ENCODE data around the gene RNU6-9. TPM values are rescaled to one million over a fixed set of nuclear protein-coding genes. Genes with fewer than 3 reads are reported as not detected.

The RNU6-9 gene
- total RNA-seq, 1 donor from 2014 or later: not detected

DNA sequence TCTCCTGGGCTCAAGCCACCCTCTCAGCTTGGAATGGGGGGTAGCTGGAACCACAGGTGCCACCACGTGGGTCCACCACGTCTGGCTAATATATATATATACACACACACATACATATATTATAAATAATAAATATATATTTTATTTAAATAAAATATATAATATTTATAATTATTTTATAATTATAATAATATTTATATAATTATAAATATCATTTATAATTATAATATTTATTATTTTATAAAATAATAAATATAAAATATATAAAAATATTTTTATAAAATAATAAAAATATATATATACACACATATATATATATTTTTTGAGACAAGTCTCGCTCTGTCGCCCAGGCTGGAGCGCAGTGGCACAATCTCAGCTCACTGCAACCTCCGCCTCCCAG, 38.7 kb upstream of the RNU6-9 start:
- Mint-ChIP-seq H3K4me1 (no peaks in the 10 kb centered on the region), H3K4me3 (no peak overlapping the region), H3K27me3 (ENCODE audit: low read depth) (peaks cover 27% of the 10 kb centered on the region), H3K9me3 (no peaks in the 10 kb centered on the region), H3K36me3 (ENCODE audit: low read depth) (no peaks in the 10 kb centered on the region), H3K27ac (ENCODE audit: unreplicated experiment) (no peak overlapping the region)
- TF ChIP-seq, protein P1, sequence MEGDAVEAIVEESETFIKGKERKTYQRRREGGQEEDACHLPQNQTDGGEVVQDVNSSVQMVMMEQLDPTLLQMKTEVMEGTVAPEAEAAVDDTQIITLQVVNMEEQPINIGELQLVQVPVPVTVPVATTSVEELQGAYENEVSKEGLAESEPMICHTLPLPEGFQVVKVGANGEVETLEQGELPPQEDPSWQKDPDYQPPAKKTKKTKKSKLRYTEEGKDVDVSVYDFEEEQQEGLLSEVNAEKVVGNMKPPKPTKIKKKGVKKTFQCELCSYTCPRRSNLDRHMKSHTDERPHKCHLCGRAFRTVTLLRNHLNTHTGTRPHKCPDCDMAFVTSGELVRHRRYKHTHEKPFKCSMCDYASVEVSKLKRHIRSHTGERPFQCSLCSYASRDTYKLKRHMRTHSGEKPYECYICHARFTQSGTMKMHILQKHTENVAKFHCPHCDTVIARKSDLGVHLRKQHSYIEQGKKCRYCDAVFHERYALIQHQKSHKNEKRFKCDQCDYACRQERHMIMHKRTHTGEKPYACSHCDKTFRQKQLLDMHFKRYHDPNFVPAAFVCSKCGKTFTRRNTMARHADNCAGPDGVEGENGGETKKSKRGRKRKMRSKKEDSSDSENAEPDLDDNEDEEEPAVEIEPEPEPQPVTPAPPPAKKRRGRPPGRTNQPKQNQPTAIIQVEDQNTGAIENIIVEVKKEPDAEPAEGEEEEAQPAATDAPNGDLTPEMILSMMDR (conservative IDR thresholded peaks at IDR 0.05): no peak
- DNase-seq (ENCODE audit: low read depth, low spot score): no peak

DNA sequence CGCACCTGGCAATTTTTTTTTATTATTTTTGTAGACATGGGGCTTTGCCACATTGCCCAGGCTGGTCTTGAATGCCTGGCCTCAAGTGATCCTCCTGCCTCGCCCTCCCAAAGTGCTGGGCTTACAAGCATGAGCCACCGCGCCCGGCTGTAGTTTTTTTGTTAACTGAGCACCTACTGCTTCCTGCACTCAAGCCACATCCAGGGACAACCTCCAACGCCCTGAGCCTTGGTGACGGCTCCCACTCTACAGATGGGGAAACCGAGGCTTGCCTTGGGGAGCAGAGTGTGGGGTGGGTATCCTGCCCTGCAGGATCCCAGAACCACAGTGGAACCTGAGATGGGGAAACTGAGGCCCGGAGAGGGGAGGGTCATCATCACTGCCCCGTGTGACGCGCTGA, 38.1 kb upstream of the RNU6-9 start:
- Mint-ChIP-seq H3K27me3 (ENCODE audit: low read depth) (peaks cover 29% of the 10 kb centered on the region), H3K4me3 (no peak overlapping the region), H3K9me3 (no peaks in the 10 kb centered on the region), H3K4me1 (no peaks in the 10 kb centered on the region), H3K36me3 (ENCODE audit: low read depth) (no peaks in the 10 kb centered on the region), H3K27ac (ENCODE audit: unreplicated experiment) (no peak overlapping the region)
- no peak for DNase-seq (ENCODE audit: low read depth, low spot score)
- TF ChIP-seq, protein P1 (conservative IDR thresholded peaks at IDR 0.05): no peak

- TF ChIP-seq, protein P1 (conservative IDR thresholded peaks at IDR 0.05): no peak
- Mint-ChIP-seq H3K27ac (ENCODE audit: unreplicated experiment) (no peak overlapping the region), H3K9me3 (no peaks in the 10 kb centered on the region), H3K4me3 (no peak overlapping the region), H3K36me3 (ENCODE audit: low read depth) (no peaks in the 10 kb centered on the region), H3K4me1 (no peaks in the 10 kb centered on the region), H3K27me3 (ENCODE audit: low read depth) (peaks cover 32% of the 10 kb centered on the region)
- DNase-seq (ENCODE audit: low read depth, low spot score): no peak
Measured at GRCh38 chr19:855566-856120, 37.6 kb upstream of the RNU6-9 start.

DNA sequence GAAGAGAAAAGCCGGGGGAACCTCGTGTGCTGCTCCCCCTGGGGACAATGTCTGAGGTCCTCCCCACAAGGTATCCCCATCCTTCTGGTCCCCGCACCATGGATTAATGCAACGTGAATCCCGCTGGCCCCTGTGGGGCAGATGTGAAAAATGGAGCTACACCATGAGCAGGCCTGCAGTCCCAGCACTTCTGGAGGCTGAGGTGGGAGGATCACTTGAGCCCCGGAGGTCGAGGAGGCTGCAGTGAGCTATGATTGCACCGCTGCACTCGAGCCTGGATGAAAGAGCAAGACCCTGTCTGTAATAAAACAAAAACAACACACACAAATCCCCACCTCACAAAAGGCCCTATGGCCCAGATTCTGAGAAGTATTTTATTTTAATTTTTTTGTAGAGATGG, 35.0 kb upstream of the RNU6-9 start:
- no peak overlapping the region for H3K27ac Mint-ChIP-seq (ENCODE audit: unreplicated experiment)
- H3K4me3 Mint-ChIP-seq: no peak overlapping the region
- peaks cover 3% of the 10 kb centered on the region for H3K4me1 Mint-ChIP-seq
- TF ChIP-seq, protein P1 (conservative IDR thresholded peaks at IDR 0.05): no peak
- no peaks in the 10 kb centered on the region for H3K36me3 Mint-ChIP-seq (ENCODE audit: low read depth)
- H3K27me3 Mint-ChIP-seq (ENCODE audit: low read depth): peaks cover 52% of the 10 kb centered on the region
- DNase-seq (ENCODE audit: low read depth, low spot score): no peak
- no peaks in the 10 kb centered on the region for H3K9me3 Mint-ChIP-seq

- TF ChIP-seq, protein P1 (conservative IDR thresholded peaks at IDR 0.05): no peak
- peaks cover 60% of the 10 kb centered on the region for H3K27me3 Mint-ChIP-seq (ENCODE audit: low read depth)
- peak within 1 kb of the TSS; percentile 59 for H3K4me3 Mint-ChIP-seq
- no peaks in the 10 kb centered on the region for H3K9me3 Mint-ChIP-seq
- DNase-seq (ENCODE audit: low read depth, low spot score): no peak
- peaks cover 7% of the 10 kb centered on the region for H3K4me1 Mint-ChIP-seq
- no peak within 1 kb of the TSS for H3K27ac Mint-ChIP-seq (ENCODE audit: unreplicated experiment)
- H3K36me3 Mint-ChIP-seq (ENCODE audit: low read depth): no peaks in the 10 kb centered on the region
Measured at GRCh38 chr19:858868-859843, 34.1 kb upstream of the RNU6-9 start, which contains the start of gene CFD. TSS of gene CFD (plus strand) at chr19:859664. CDS start at chr19:859690, 26 bp downstream.
